ENCODE results near the gene SNX33.
A peak's percentile ranks its signal among the peaks of the same experiment; 100 is the strongest.
"Not testable (repeated sequence)": the region's sequence is repeated elsewhere in the genome, so short reads cannot be mapped to it uniquely, and the experiment has no call there.

Gene SNX33

GRCh38 chr15:75697974-75698747 lies 50.4 kb downstream of the SNX33 start:
- DNase-seq: peak in 1 of 58 donors; percentile 9

- peak in 4 of 58 donors; percentile 6 to 37 (median 22) for DNase-seq
Observed at GRCh38 chr15:75699517-75699916, 51.8 kb downstream of the SNX33 start.

GRCh38 chr15:75699961-75700874 lies 52.5 kb downstream of the SNX33 start:
- peak in 20 of 58 donors; percentile 9 to 53 (median 30) for DNase-seq

GRCh38 chr15:75701071-75702003 lies 53.6 kb downstream of the SNX33 start:
- not testable (repeated sequence) for DNase-seq

GRCh38 chr15:75702436-75702835 lies 54.7 kb downstream of the SNX33 start:
- DNase-seq: no peak

GRCh38 chr15:75703440-75704262 lies 55.9 kb downstream of the SNX33 start:
- not testable (repeated sequence) for DNase-seq

- no peak for DNase-seq
Observed at GRCh38 chr15:75704263-75704615, 56.5 kb downstream of the SNX33 start.

- no peak for DNase-seq
Observed at GRCh38 chr15:75704618-75705017, 56.9 kb downstream of the SNX33 start.

- DNase-seq: not testable (repeated sequence)
Observed at GRCh38 chr15:75705375-75705774, 57.7 kb downstream of the SNX33 start.

- DNase-seq: no peak
Observed at GRCh38 chr15:75705854-75706681, 58.4 kb downstream of the SNX33 start.

- DNase-seq: no peak
Observed at GRCh38 chr15:75706682-75706954, 58.9 kb downstream of the SNX33 start.

- DNase-seq: peak in 9 of 58 donors; percentile 5 to 34 (median 16)
Observed at GRCh38 chr15:75709458-75709857, 61.7 kb downstream of the SNX33 start.

- not testable (repeated sequence) for DNase-seq
Observed at GRCh38 chr15:75710874-75711273, 63.2 kb downstream of the SNX33 start.

- not testable (repeated sequence) for DNase-seq
Observed at GRCh38 chr15:75711495-75711894, 63.8 kb downstream of the SNX33 start.

All from anterior cingulate cortex (tissue), 58 donors.